HL-60 (cell line): Measurements from ENCODE around the gene AFF3.

Experiments
- DNase-seq, 2 experiments: peaks; one replicate each; pipeline ENCODE4 v3.0.0-alpha.2; 2010 to 2020; ENCODE audit warnings: low read depth in 1 of 2, low spot score in 1 of 2
- H3K27ac ChIP-seq: fragments of 250-450 bp; sonication (Bioruptor Pico); replicated peaks from 2 replicates; pipeline ENCODE4 v1.5.1; 2020; ENCODE audit warnings: mild to moderate bottlenecking, moderate library complexity
- H3K27me3 ChIP-seq: fragments of 250-450 bp; sonication (Bioruptor Pico); 2 replicates; pipeline ENCODE4 v1.5.1; 2021; ENCODE audit warnings: mild to moderate bottlenecking, moderate library complexity; ENCODE audit not compliant: insufficient read depth, poor library complexity, severe bottlenecking
- H3K4me3 ChIP-seq: replicated peaks from 2 replicates; pipeline ENCODE4 v1.5.1; 2011; ENCODE audit warnings: mild to moderate bottlenecking, control low read depth, low read length; ENCODE audit not compliant: insufficient read depth
- CTCF ChIP-seq: IDR thresholded peaks from one replicate; pipeline ENCODE4 v1.5.1; 2011; ENCODE audit warnings: low read length, control low read depth, inconsistent platforms; ENCODE audit not compliant: insufficient read depth
- GABPA ChIP-seq: IDR thresholded peaks from 2 replicates; pipeline ENCODE4 v1.6.1; 2012; ENCODE audit warnings: low read depth
- POLR2AphosphoS5 ChIP-seq: IDR thresholded peaks from 2 replicates; pipeline ENCODE4 v1.6.1; 2012; ENCODE audit warnings: low read depth
- REST ChIP-seq: IDR thresholded peaks from 2 replicates; pipeline ENCODE4 v1.6.1; 2012; ENCODE audit warnings: low read depth; ENCODE audit not compliant: insufficient replicate concordance
- SPI1 ChIP-seq: IDR thresholded peaks from 2 replicates; pipeline ENCODE4 v1.6.1; 2012; ENCODE audit warnings: low read depth, mild to moderate bottlenecking, borderline replicate concordance

The AFF3 gene

GRCh38 chr2:99840831-99841230 is 301.6 kb downstream of the AFF3 start:
- H3K4me3 ChIP-seq: no peak overlapping the region
- H3K27ac ChIP-seq: no peak overlapping the region
- no peaks in the 10 kb centered on the region for H3K27me3 ChIP-seq
- DNase-seq: no peak
- TF ChIP-seq POLR2AphosphoS5 (no peak), CTCF (no peak), REST (no peak), GABPA (no peak), SPI1 (no peak)

- no peaks in the 10 kb centered on the region for H3K27me3 ChIP-seq
- DNase-seq: no peak
- TF ChIP-seq CTCF (no peak), SPI1 (no peak), GABPA (no peak), REST (no peak), POLR2AphosphoS5 (no peak)
- no peak overlapping the region for H3K27ac ChIP-seq
- H3K4me3 ChIP-seq: no peak overlapping the region
Measured at GRCh38 chr2:99836690-99837605, 305.4 kb downstream of the AFF3 start.

GRCh38 chr2:99834426-99834825 is 308.0 kb downstream of the AFF3 start:
- H3K27me3 ChIP-seq: no peaks in the 10 kb centered on the region
- no peak overlapping the region for H3K27ac ChIP-seq
- TF ChIP-seq POLR2AphosphoS5: no peak
- TF ChIP-seq REST: no peak
- TF ChIP-seq CTCF: no peak
- TF ChIP-seq SPI1: no peak
- TF ChIP-seq GABPA: no peak
- H3K4me3 ChIP-seq: no peak overlapping the region
- DNase-seq: no peak
